ENCODE data around the gene ACSM2A.
"Not testable (repeated sequence)": the region's sequence is repeated elsewhere in the genome, so short reads cannot be mapped to it uniquely, and the experiment has no call there.

The ACSM2A gene, protein sequence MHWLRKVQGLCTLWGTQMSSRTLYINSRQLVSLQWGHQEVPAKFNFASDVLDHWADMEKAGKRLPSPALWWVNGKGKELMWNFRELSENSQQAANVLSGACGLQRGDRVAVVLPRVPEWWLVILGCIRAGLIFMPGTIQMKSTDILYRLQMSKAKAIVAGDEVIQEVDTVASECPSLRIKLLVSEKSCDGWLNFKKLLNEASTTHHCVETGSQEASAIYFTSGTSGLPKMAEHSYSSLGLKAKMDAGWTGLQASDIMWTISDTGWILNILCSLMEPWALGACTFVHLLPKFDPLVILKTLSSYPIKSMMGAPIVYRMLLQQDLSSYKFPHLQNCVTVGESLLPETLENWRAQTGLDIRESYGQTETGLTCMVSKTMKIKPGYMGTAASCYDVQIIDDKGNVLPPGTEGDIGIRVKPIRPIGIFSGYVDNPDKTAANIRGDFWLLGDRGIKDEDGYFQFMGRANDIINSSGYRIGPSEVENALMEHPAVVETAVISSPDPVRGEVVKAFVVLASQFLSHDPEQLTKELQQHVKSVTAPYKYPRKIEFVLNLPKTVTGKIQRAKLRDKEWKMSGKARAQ

GRCh38 chr16:20451364-20451763 lies at the start of gene ACSM2A:
Gene ACSM2A, plus strand, starts transcription at chr16:20451521. Its CDS starts 8,594 bp downstream, at chr16:20460115.
- DNase-seq, result not testable (repeated sequence)

DNA sequence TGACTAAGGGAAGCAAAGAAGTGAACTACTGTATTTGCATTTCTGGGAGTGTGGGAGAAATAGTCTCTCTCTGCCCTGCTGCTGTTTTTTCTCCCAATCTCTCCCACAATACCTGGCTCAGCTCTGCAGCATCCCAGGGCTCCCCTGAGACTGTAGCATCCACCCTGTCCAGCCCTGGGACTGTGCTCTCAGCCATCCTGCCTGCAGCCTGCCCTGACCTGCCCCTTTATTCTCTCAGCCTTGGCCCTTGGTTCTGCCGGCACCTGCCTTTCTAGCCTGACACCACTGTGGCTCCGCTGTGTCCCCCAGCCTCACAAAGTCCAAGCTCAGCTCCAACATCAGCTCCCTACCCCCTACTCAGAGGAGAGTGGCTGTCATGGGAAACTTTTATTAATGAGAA lies 48.7 kb upstream of the ACSM2A start:
- no peak for DNase-seq

DNA sequence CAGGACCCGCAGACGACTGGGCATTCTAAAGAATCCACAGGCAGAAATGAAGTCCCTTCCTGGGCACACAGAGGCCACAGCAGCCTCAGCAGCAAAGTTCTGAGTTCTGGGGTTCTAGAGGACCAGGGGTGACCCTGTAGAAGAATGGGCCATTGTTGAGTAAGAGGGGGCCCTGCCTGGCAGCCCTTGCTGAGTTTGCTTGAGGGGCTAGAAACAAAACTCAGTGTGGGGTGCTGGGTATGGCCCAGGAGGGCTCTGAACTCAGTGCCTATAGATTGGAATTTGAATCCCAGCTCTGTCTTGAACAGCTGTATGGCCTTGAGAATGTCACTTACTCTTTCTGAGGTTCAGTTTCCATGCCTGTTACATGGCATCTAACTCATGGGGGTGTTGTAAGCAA lies 46.7 kb upstream of the ACSM2A start, which contains the start of gene PDILT:
Gene PDILT (minus strand): TSS at position 101 of the 400 bp plus-strand sequence. CDS start 5,437 bp downstream, outside the sequence.
- DNase-seq, result no peak

DNA sequence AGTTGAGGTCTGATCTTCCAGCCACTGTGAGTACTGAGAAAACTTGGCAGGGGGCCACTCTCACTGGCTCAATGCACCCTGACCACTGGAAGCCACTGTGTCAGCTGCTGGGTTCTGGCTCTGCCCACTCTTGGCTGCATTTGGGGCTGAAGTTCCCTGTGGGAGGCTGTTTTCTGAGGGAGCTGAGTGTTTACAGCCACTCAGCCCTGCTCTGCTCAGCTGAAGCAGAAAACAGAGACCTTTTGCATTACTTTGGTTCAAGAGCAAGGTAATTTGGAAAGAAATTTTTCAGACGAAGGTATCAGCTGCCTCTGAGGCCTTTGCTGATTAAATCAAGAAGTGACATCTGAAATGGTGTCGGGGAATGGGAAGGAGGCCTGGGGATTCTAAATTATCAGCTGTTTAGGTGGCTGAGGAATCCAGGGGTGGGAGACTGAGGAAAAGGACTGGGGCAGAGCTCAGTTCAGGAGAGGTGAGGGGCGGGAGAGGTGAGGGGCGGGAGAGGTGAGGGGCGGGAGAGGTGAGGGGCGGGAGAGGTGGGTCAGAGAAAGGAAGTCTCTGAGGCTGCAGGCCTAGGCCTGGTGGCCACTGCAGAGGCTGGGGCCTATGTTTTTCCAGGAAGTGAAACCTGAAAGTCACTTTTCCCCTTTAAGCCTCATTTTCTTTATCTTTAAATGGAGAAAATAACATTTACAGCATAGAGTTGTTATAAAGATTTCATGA lies 41.8 kb upstream of the ACSM2A start, which contains the start of gene ACSM5:
Gene ACSM5 (plus strand): TSS at position 137 of the 723 bp plus-strand sequence. CDS start 1,951 bp downstream, outside the sequence.
- DNase-seq, result peak; percentile 49

DNA sequence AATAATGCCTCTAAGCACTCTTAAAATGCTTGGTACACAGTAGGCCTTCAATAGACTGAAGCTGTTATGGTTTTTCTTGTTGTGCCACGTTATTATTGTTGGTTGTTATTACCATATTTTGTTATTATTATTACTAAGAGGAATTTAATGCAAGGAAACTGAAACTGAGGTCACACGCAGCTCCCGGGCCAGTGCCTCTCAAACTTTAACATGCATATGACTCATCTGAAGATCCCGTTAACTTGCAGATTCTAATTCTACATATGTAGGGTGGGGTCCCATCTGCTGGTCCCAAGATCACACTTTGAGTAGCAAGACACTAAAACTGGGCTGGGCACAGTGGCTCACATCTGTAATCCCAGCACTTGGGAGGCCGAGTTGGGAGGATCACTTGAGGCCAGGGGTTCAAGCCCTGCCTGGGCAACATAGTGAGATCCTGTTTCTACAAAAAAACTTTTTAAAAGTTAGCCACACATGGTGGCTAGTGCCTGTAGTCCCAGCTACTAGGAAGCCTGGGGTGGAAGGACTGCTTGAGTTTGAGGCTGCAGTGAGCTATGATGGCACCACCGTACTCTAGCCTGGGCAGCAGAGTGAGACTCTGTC lies 41.1 kb upstream of the ACSM2A start:
- no peak for DNase-seq

- no peak for DNase-seq
Observed at GRCh38 chr16:20411055-20411454, 40.3 kb upstream of the ACSM2A start.

- DNase-seq, result no peak
Observed at GRCh38 chr16:20415541-20415940, 35.8 kb upstream of the ACSM2A start.

DNA sequence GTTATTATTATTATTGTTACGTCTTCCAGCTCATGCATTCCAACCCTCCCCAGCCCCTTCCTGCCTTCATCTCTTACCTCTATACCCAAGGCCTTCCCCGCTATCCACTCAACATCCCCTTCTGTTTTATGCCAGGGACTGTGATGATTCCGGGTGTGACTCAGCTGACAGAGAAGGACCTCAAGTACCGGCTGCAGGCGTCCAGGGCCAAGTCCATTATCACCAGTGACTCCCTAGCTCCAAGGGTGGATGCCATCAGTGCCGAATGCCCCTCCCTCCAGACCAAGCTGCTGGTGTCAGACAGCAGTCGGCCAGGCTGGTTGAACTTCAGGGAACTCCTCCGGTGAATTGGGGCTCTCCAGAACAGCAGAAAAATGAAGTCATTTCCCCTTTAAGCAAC lies 32.2 kb upstream of the ACSM2A start:
- not testable (repeated sequence) for DNase-seq

DNA sequence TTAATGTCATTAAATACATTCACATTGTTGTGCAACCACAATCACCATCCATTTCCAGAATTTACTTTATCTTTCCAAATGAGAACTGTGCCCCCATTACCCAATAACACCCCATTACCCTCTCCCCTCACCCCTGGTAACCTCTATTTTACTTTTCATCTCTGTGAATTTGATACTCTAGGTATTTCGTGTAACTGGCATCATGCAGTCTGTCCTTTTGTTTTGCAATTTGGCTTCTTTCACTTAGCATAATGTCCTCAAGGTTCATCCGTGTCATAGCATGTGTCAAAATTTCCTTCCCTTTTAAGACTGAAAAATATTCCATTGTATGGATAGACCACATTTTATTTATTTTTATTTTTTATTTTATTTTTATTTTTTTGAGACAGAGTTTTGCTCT lies 29.6 kb upstream of the ACSM2A start:
- not testable (repeated sequence) for DNase-seq

DNA sequence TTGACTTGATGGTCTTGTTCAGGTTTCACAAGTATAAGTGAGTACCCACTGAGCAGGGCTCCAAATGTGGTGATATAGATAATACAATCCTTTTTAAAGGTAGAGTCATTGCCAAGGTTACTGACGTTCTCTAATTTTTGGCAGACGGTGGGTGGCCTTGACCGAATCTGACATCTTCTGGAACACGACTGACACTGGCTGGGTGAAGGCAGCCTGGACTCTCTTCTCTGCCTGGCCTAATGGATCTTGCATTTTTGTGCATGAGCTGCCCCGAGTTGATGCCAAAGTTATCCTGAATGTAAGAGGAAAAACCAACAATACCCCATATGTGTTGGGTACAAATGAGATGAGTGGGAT lies 27.6 kb upstream of the ACSM2A start:
- DNase-seq, result not testable (repeated sequence)

- DNase-seq, result no peak
Observed at GRCh38 chr16:20424129-20424866, 27.0 kb upstream of the ACSM2A start.

- not testable (repeated sequence) for DNase-seq
Observed at GRCh38 chr16:20427401-20427797, 23.9 kb upstream of the ACSM2A start.

GRCh38 chr16:20429499-20429898 lies 21.8 kb upstream of the ACSM2A start:
- not testable (repeated sequence) for DNase-seq

DNA sequence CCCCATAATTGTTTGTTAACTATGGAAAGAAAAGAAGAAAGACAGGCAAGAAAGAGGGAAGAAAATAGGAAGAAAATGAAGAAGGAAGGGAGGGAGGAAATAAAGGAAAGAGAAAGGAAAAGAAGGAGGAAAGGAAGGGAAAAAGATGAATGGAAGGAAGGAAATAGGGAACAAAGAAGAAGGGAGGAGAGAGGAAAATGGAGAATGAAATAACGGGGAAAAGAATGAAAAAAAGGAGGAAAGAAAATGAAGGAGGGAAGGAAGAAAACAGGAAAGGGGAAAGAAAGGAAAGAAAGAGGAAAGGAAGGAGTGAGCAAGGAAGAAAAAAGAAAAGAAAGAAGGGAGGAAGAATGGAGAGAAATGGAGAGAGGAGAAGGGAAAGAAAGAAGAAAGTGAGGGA lies 20.8 kb upstream of the ACSM2A start:
- DNase-seq, result not testable (repeated sequence)

GRCh38 chr16:20430948-20431347 lies 20.4 kb upstream of the ACSM2A start:
- DNase-seq, result no peak

- DNase-seq, result not testable (repeated sequence)
Observed at GRCh38 chr16:20438950-20439349, 12.4 kb upstream of the ACSM2A start.

GRCh38 chr16:20439820-20440231 lies 11.5 kb upstream of the ACSM2A start:
- not testable (repeated sequence) for DNase-seq

DNA sequence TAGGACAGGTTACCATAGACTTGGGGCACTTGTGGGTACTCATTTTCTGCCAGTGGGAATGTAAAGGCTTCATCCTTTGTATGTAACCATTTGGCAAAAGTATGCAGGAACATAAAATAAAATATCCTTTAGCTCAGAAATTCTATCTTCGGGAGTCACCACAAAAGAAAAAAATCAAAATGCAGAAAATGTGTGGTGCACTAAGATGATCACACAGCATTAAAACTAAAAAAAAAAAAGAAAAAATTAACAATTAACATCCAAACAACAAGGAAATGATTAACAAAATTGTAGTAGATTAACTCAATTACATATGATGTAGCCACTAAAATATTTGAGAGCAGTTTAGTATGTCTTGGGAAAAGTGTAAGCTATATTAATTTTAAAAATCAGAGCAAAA lies 10.6 kb upstream of the ACSM2A start:
- not testable (repeated sequence) for DNase-seq

DNA sequence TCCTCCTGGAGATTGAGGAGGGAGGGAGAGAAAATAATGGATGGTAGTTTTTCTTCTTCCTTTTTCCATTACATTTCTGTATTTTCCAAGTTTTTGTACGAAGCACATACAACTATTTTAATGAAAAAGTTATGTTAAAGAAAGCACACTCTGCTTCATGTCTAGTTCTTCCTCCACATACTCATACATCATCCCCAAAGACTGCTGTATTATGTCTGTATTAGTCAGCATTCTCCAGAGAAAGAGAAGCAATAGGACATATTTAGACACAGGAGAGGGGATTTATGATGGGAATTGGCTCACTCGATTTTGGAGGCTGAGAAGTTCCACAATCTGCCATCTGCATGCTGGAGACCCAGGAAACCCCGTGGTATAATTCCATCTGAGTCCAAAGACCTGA lies 10.1 kb upstream of the ACSM2A start:
- no peak for DNase-seq

DNA sequence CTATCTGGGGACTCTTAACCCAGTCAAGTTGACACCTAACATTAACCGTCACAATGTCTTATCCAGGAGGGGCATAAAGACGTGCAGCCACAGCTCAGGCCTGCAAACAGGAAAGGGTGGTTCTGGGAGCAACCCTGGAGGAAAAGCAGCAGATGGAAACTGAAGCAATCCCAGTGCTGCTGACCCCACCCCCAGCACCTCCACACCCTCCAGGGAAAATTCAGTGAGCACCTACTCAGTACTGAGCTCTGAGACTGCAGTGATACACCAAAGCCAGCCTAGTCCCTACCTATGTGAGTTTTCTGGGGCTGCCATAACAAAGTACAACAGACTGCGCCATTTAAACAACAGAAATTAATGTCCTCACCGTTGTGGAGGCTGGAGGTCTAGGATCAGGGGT lies 9.5 kb upstream of the ACSM2A start:
- DNase-seq, result not testable (repeated sequence)

- not testable (repeated sequence) for DNase-seq
Observed at GRCh38 chr16:20446652-20447393, 4.5 kb upstream of the ACSM2A start.

- not testable (repeated sequence) for DNase-seq
Observed at GRCh38 chr16:20453633-20454032, 2.3 kb downstream of the ACSM2A start.

All from NCI-H2107 (cell line).